ENCODE measurements around the gene RINT1. TPM values are rescaled to one million over a fixed set of nuclear protein-coding genes. Genes with fewer than 3 reads are reported as not detected.
"Not testable (repeated sequence)": the region's sequence is repeated elsewhere in the genome, so short reads cannot be mapped to it uniquely, and the experiment has no call there.

RINT1 gene
- total RNA-seq, 2 experiments from 2014 or later: 23.3 to 26.7 TPM

DNA sequence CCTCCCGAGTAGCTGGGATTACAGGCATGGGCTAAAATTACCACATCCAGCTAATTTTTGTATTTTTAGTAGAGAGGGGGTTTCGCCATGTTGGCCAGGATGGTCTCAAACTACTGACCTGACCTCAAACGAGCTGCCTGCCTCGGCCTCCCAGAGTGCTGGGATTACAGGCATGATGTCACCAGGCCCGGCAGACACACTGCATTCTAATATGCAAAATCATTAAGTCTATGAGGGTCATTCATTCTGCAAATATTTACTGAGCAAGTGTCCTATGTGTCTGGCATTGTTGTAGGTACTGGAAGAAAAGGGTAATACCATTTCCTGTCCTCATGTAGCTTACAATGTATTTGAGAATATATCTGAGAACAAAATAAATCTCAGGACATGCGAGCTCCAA lies 12.6 kb upstream of the RINT1 start:
- Mint-ChIP-seq H3K27ac (no peak overlapping the region), H3K4me1 (ENCODE audit: low read depth) (peaks cover 23% of the 10 kb centered on the region), H3K4me3 (no peak overlapping the region), H3K36me3 (peaks cover 4% of the 10 kb centered on the region), H3K27me3 (no peaks in the 10 kb centered on the region), H3K9me3 (no peaks in the 10 kb centered on the region)
- ChIA-PET POLR2A (interaction anchor here (1.4 kb wide), 1 partner anchor 12 kb away, joined by 6 read pairs; the partner anchor contains the start of gene RINT1), CTCF (interaction anchor here (0.9 to 1.3 kb wide), 2 partner anchors 12 to 70 kb away, joined by 3 to 4 read pairs; no protein-coding TSS in a partner anchor)
- DNase-seq: no peak
- intact Hi-C loops (cut with micrococcal nuclease): no loop called here

DNA sequence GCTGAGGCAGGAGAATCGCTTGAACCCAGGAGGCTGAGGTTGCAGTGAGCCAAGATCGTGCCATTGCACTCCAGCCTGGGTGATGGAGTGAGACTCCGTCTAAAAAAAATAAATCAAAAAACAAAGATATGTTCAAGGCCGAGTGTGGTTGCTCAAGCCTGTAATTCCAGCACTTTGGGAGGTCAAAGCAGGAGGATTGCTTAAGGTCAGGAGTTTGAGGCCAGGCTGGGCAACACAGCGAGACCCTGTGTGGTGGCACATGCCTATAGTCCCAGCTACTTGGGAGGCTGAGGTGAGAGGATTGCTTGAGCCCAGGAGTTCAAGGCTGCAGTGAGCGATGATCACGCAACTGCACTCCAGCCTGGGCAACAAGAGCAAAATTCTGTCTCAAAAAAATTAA lies 11.4 kb upstream of the RINT1 start:
- H3K9me3 Mint-ChIP-seq; H3K27ac Mint-ChIP-seq; DNase-seq; H3K4me3 Mint-ChIP-seq; intact Hi-C loops (cut with micrococcal nuclease); H3K36me3 Mint-ChIP-seq; H3K27me3 Mint-ChIP-seq: not testable (repeated sequence)
- H3K4me1 Mint-ChIP-seq (ENCODE audit: low read depth): peaks cover 17% of the 10 kb centered on the region
- POLR2A ChIA-PET: interaction anchor here (1.5 kb wide), 1 partner anchor 11 kb away, joined by 6 read pairs; no protein-coding TSS in a partner anchor
- CTCF ChIA-PET: interaction anchor here (1.3 kb wide), 1 partner anchor 68 kb away, joined by 3 read pairs; no protein-coding TSS in a partner anchor

DNA sequence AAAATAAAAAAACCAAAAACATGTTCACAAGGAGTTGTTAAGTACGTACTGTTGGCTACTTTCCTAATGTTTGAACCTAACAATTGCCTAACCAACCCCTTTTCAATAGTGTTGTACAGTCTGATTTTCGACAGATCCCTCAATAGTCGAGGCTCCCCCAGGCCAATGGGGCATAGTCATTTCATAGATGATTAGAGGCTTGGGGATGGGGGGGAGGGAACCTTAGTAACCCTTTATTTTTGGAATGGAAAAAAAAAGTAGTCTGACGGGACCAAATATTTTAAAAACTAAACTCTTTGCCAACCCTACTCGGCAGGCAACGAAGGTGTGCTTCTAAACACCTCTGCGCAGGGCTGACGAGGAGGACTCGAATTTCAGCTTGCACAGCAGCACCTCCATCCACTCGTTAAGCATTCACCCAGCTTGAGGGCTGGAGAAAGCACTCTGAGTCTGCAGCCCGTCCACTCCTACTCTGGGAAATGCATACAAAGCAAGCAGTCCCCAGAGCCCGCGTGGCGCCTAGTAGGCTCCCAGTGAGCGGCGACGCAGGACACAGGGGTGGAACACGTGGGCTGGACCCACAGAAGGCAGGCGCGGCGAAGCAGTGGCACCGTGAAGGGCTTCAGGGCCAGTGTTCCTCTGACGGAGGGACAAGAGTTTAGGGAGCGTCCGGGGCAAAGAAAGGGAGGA lies 10.8 kb upstream of the RINT1 start:
- Mint-ChIP-seq H3K27me3 (no peaks in the 10 kb centered on the region), H3K27ac (peak overlapping the region; percentile 78), H3K9me3 (no peaks in the 10 kb centered on the region), H3K4me3 (peak overlapping the region; percentile 95), H3K4me1 (ENCODE audit: low read depth) (peaks cover 17% of the 10 kb centered on the region), H3K36me3 (peaks cover 4% of the 10 kb centered on the region)
- peak; percentile 65 for DNase-seq
- ChIA-PET CTCF (no interaction called here), POLR2A (interaction anchor here (0.7 to 1.5 kb wide), 3 partner anchors 10 to 16 kb away, joined by 3 to 6 read pairs (median 6); no protein-coding TSS in a partner anchor)
- intact Hi-C loops (cut with micrococcal nuclease): no loop called here

GRCh38 chr7:105521717-105522463 lies 10.1 kb upstream of the RINT1 start, which contains the start of gene PUS7:
PUS7 (minus strand) TSS chr7:105522271; CDS start chr7:105508512, 13,759 bp downstream.
- H3K4me3 Mint-ChIP-seq: peak within 1 kb of the TSS; percentile 95
- DNase-seq: peak; percentile 90
- H3K9me3 Mint-ChIP-seq: no peaks in the 10 kb centered on the region
- H3K36me3 Mint-ChIP-seq: peaks cover 4% of the 10 kb centered on the region
- ChIA-PET POLR2A (interaction anchor here (0.7 to 1.5 kb wide), 4 partner anchors 9 to 17 kb away, joined by 3 to 6 read pairs (median 5); partner anchors contain the start of gene RINT1), CTCF (no interaction called here)
- peaks cover 17% of the 10 kb centered on the region for H3K4me1 Mint-ChIP-seq (ENCODE audit: low read depth)
- H3K27ac Mint-ChIP-seq: peak within 1 kb of the TSS; percentile 78
- intact Hi-C loops (cut with micrococcal nuclease): loop anchor here (1.0 kb wide), 1 partner anchor 10 kb away; the partner anchor contains the start of gene RINT1
- no peaks in the 10 kb centered on the region for H3K27me3 Mint-ChIP-seq

DNA sequence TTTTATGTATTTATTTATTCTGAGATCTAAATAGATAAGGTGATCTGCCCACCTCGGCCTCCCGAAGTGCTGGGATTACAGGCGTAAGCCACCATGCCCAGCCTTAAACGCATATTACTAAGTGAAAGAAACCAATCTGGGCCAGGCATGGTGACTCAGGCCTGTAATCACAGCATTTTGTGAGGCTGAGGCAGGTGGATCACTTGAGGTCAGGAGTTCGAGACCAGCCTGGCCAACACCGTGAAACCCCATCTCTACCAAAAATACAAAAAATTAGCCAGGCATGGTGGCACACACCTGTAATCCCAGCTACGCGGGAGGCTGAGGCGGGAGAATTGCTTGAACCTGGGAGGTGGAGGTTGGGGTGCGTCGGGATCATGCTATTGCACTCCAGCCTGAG lies 7.6 kb upstream of the RINT1 start:
- H3K27me3 Mint-ChIP-seq; H3K36me3 Mint-ChIP-seq; intact Hi-C loops (cut with micrococcal nuclease); DNase-seq; H3K27ac Mint-ChIP-seq; H3K9me3 Mint-ChIP-seq; H3K4me3 Mint-ChIP-seq; POLR2A ChIA-PET: not testable (repeated sequence)
- H3K4me1 Mint-ChIP-seq (ENCODE audit: low read depth): peaks cover 15% of the 10 kb centered on the region
- CTCF ChIA-PET: interaction anchor here (1.7 kb wide), 1 partner anchor 7 kb away, joined by 11 read pairs; the partner anchor contains the start of gene RINT1

DNA sequence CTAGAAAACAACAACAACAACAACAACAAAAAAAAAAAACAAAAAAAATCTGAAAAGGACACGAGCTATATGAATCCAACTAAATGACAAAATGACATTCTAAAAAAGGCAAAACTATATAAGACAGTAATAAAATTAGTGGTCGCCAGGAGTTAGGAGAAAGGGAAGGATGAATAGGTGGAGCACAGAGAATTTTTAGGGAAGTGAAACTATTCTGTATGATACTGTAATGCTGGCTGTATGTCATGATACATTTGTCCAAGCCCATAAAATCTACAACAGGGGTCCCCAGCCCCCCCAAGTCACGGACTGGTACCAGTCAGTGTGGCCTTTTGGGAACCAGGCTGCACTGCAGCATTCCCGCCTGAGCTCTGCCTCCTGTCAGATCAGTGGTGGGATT lies 7.2 kb upstream of the RINT1 start:
- Mint-ChIP-seq H3K27me3 (no peaks in the 10 kb centered on the region), H3K9me3 (no peaks in the 10 kb centered on the region), H3K4me1 (ENCODE audit: low read depth) (peaks cover 11% of the 10 kb centered on the region), H3K27ac (no peak overlapping the region), H3K4me3 (no peak overlapping the region), H3K36me3 (no peaks in the 10 kb centered on the region)
- intact Hi-C loops (cut with micrococcal nuclease): no loop called here
- no peak for DNase-seq
- POLR2A ChIA-PET: no interaction called here
- CTCF ChIA-PET: no interaction called here

DNA sequence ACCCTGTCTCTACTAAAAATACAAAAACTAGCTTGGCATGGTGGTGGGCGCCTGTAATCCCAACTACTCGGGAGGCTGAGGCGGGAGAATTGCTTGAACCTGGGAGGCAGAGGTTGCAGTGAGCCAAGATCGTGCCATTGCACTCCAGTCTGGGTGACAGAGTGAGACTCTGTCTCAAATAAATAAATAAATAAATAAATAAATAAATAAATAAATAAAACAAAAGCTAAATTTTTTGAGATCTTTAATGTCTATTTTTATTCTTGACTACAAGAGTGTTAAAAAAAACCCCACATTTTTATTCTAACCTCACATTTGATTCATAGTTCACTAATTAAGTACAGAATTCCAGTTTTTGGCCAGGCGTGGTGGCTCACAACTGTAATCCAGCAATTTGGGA lies 4.3 kb upstream of the RINT1 start:
- POLR2A ChIA-PET; intact Hi-C loops (cut with micrococcal nuclease); H3K27me3 Mint-ChIP-seq; H3K36me3 Mint-ChIP-seq; H3K27ac Mint-ChIP-seq; CTCF ChIA-PET; DNase-seq; H3K9me3 Mint-ChIP-seq; H3K4me3 Mint-ChIP-seq; H3K4me1 Mint-ChIP-seq (ENCODE audit: low read depth): not testable (repeated sequence)

DNA sequence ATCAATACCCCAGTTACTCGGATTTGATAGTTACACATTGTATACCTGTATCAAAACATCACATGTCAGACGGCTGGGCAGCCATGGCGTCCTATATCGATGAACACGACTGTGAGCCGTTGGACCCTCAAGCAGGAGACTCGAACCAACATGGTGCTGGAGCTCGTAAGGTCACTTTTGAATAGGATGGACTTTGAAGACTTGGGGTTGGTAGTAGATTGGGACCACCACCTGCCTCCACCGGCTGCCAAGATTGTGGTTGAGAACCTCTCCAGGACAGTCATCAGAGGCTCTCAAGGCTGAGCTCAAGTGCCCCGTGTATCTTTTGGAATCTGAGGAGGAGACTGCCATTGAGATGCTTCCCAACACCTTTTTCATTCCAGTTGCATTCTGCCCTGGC lies 1.9 kb upstream of the RINT1 start:
- H3K36me3 Mint-ChIP-seq: no peaks in the 10 kb centered on the region
- no peaks in the 10 kb centered on the region for H3K9me3 Mint-ChIP-seq
- H3K4me1 Mint-ChIP-seq (ENCODE audit: low read depth): peaks cover 18% of the 10 kb centered on the region
- peak overlapping the region; percentile 38 for H3K27ac Mint-ChIP-seq
- POLR2A ChIA-PET: interaction anchor here (0.6 kb wide), 1 partner anchor 336 kb away, joined by 3 read pairs; no protein-coding TSS in a partner anchor
- no peaks in the 10 kb centered on the region for H3K27me3 Mint-ChIP-seq
- CTCF ChIA-PET: no interaction called here
- intact Hi-C loops (cut with micrococcal nuclease): loop anchor here (2.0 to 5.0 kb wide), 3 partner anchors 141 to 588 kb away; partner anchors contain the start of gene SRPK2
- H3K4me3 Mint-ChIP-seq: peak overlapping the region; percentile 35
- no peak for DNase-seq

- no peak for DNase-seq
- ChIA-PET CTCF (no interaction called here), POLR2A (interaction anchor here (0.6 kb wide), 1 partner anchor 336 kb away, joined by 3 read pairs; no protein-coding TSS in a partner anchor)
- Mint-ChIP-seq H3K4me1 (ENCODE audit: low read depth) (peaks cover 18% of the 10 kb centered on the region), H3K4me3 (peak overlapping the region; percentile 35), H3K36me3 (no peaks in the 10 kb centered on the region), H3K27me3 (no peaks in the 10 kb centered on the region), H3K9me3 (no peaks in the 10 kb centered on the region), H3K27ac (no peak overlapping the region)
- intact Hi-C loops (cut with micrococcal nuclease): loop anchor here (2.0 to 5.0 kb wide), 3 partner anchors 142 to 588 kb away; partner anchors contain the start of gene SRPK2
These were observed 1.5 kb upstream of the RINT1 start for GRCh38 chr7:105530546-105530945.

DNA sequence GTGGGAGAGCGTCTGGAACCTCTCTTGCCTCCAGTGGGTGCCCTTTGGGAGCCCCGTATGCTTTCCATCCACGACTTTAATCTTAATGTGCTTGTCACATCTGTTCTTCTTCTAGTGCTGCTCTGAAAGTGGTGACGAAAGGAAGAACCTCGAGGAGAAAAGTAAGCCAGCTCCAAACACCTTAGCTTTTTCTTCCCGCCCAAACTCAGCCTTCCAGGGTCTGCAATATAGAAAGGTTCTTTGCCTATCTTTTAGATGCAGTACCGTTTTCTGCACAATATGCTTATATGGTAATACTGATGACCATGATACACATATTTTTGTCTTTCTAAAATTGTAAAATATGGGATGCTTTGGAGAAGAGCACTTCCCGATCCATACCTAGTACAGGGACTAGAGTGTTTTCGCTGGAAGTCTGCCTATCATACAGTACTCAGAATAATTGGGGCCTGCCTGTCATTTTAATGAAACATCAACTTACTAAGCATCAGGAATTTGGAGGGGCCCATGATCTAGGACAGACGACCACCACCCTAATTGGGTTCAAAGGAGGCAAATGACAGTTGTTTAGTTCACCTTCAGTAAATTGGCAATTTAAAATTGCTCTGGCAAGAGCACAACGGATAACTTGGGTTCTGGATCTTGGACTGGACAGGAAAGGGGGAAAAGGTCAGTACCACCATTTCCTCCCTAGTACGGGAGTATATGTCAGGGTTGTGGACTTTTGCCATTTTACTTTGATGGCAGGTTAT lies 884 bp downstream of the RINT1 start:
- CTCF ChIA-PET: interaction anchor here (1.3 to 2.1 kb wide), 6 partner anchors 12 to 552 kb away, joined by 3 to 11 read pairs (median 5); no protein-coding TSS in a partner anchor
- H3K4me1 Mint-ChIP-seq (ENCODE audit: low read depth): peaks cover 22% of the 10 kb centered on the region

DNA sequence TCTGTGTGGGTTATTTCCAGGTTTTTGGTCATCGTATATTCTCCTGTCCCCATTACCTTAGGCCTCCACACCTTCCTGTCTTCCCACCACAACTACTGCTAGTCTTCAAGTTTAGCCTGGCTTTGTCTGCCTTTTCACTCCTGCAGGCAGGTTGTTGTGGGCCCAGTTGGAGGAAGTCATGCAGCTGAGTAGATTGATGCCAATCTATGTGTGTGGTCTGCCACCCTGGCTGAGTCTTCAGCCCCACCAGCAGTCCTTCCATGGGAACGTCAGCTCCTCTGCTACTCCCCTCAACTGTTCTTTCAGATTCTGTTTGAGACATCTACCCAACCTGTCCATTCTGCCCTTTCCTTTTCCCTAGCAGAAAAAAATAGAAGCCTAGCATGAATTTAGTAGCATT lies 6.3 kb downstream of the RINT1 start:
- H3K27me3 Mint-ChIP-seq: no peaks in the 10 kb centered on the region
- H3K27ac Mint-ChIP-seq: no peak overlapping the region
- intact Hi-C loops (cut with micrococcal nuclease): no loop called here

More for the DNA sequence above, 884 bp downstream of the RINT1 start:
- peaks cover 2% of the 10 kb centered on the region for H3K36me3 Mint-ChIP-seq
- no peaks in the 10 kb centered on the region for H3K9me3 Mint-ChIP-seq
- no peaks in the 10 kb centered on the region for H3K27me3 Mint-ChIP-seq
- intact Hi-C loops (cut with micrococcal nuclease): loop anchor here (1.0 to 5.0 kb wide), 6 partner anchors 11 to 591 kb away; partner anchors contain the start of gene PUS7
- H3K27ac Mint-ChIP-seq: peak overlapping the region; percentile 88
- no peak for DNase-seq
- POLR2A ChIA-PET: interaction anchor here (1.1 to 1.7 kb wide), 5 partner anchors 8 to 37 kb away, joined by 4 to 7 read pairs (median 4); partner anchors contain the start of gene PUS7
- peak overlapping the region; percentile 86 for H3K4me3 Mint-ChIP-seq

More for the DNA sequence above, 6.3 kb downstream of the RINT1 start:
- no peak overlapping the region for H3K4me3 Mint-ChIP-seq
- H3K36me3 Mint-ChIP-seq: peaks cover 20% of the 10 kb centered on the region
- no peaks in the 10 kb centered on the region for H3K9me3 Mint-ChIP-seq
- ChIA-PET POLR2A (no interaction called here), CTCF (no interaction called here)
- DNase-seq: no peak
- H3K4me1 Mint-ChIP-seq (ENCODE audit: low read depth): peaks cover 11% of the 10 kb centered on the region

All from activated CD4-positive, alpha-beta memory T cell treated with anti-CD3 and anti-CD28 coated beads for 36 hours (primary cell).